Epithelial cell of esophagus (primary cell): ENCODE data around the gene IL1RL1.

Experiments used
- DNase-seq: peaks from one replicate; pipeline ENCODE4 v3.0.0; 2010; ENCODE audit warnings: low read depth
- H3K4me3 ChIP-seq: 2 replicates; pipeline ENCODE4 v1.5.1; 2011; ENCODE audit warnings: mild to moderate bottlenecking, low read length, control low read depth
- CTCF ChIP-seq: IDR thresholded peaks from 2 replicates; pipeline ENCODE4 v1.5.1; 2011; ENCODE audit warnings: low read depth, mild to moderate bottlenecking, low read length, control low read depth, inconsistent platforms; ENCODE audit not compliant: insufficient read depth; ENCODE audit errors: missing control alignments

The IL1RL1 gene

DNA sequence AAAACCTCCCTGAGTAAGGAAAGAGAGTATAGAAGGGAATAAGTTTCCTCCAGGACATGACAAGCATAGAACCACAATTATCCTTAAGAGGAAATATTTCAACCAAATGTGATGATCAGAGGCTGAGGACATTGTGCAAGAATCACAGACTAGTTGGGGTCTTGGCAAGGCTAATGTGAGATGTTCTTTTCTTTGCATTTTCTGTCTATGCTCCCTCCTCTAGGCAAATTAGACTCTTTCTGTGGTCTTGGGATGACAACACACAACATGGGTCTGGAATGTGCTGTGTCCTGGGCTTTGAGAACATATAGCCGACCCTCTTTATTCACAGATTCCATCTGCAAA lies 32.0 kb upstream of the IL1RL1 start:
- no peak overlapping the region for H3K4me3 ChIP-seq
- TF ChIP-seq CTCF = no peak
- DNase-seq = no peak

DNA sequence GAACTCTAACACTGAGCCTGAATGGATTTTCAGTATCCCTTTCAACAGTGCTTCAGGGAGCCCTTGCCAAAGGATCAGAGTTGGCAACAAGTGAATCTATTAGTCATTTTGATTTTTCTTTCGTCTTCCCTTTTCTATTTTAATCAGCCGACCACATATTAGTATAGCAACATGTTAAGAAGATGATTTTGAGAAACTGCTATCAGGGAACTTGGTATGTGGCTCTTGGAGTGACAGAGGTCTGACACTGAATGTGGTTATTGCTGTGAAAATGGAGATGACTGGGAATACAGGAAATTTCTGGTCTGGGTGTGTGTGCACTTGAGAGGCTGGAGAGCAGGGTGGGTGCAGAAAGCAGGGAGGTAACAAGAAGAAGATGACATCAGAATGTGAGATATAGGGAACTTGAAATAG lies 28.7 kb upstream of the IL1RL1 start:
- DNase-seq = no peak
- TF ChIP-seq CTCF = no peak
- no peak overlapping the region for H3K4me3 ChIP-seq

DNA sequence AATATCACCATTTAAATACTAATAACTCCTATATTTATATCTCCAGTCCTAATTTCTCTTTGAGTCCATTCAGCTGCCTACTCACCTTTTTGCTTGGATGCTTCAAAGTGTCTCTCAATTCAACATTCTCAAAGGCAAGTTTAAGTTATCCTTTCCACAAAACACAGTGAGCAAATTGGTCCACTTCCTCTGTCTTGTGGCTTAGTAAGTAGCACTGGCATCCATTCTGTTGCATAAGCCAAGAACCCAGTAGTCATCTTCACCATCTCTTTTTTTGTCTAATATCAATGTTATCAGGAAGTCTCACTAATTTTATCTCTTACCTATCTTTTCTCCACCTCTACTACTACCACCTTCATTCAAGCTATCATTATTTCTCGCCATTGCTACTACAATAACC lies 27.4 kb upstream of the IL1RL1 start:
- no peak for TF ChIP-seq CTCF
- no peak overlapping the region for H3K4me3 ChIP-seq
- DNase-seq = no peak

- no peak for TF ChIP-seq CTCF
- no peak for DNase-seq
- no peak overlapping the region for H3K4me3 ChIP-seq
Measured at GRCh38 chr2:102284611-102285010, 26.8 kb upstream of the IL1RL1 start.

- H3K4me3 ChIP-seq = no peak overlapping the region
- no peak for TF ChIP-seq CTCF
- no peak for DNase-seq
Measured at GRCh38 chr2:102285368-102285767, 26.0 kb upstream of the IL1RL1 start.

DNA sequence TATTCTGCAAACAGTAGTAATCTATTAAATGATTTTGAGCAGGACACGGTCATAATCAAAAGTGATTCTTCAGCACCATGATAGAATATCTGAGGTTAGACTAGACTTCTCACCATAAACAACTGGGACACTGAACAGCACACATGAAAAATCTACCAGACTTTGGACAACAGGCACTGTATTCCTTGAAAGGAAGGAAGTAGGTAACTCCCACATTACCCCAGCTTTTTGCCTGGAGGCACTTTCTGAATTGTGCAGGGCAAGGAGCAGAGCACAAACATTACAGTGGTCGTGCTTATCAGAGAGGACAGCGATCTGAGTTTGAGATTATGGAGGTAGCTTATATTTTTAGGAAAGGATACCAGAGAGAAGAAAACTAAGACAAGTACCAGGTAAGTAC lies 25.3 kb upstream of the IL1RL1 start:
- DNase-seq = no peak
- TF ChIP-seq CTCF = no peak
- H3K4me3 ChIP-seq = no peak overlapping the region

DNA sequence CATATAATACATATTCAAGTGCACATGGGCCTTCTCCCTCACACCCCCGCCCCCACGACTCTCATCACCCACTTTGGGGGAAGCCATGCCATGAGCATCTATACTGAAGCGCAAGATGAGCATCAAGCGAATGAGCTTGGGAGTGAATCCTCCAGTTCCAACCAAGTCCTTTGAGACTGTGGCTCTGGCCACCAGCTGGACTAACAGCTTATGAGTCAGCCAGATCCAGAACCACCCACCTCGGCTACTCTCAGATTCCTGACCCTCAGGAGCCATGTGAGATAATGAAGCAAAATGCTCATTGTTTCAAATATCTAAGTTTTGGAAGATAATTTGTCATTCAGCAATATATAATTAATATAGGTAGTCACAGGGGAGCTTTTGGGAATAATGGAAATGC lies 22.2 kb upstream of the IL1RL1 start:
- no peak overlapping the region for H3K4me3 ChIP-seq
- no peak for TF ChIP-seq CTCF
- no peak for DNase-seq
